Fibroblast of pulmonary artery (primary cell): ENCODE data around the gene PPOX.

Source experiments
- DNase-seq: peaks from one replicate; pipeline ENCODE4 v3.0.0-alpha.2; 2010; ENCODE audit warnings: low read depth
- H3K4me3 ChIP-seq: replicated peaks from 2 replicates; pipeline ENCODE4 v1.5.1; 2011; ENCODE audit warnings: low read depth, mild to moderate bottlenecking, control low read depth, low read length, moderate library complexity
- CTCF ChIP-seq: IDR thresholded peaks from 2 replicates; pipeline ENCODE4 v1.5.1; 2011; ENCODE audit warnings: mild to moderate bottlenecking, control low read depth, low read length, inconsistent platforms; ENCODE audit errors: missing control alignments

Gene PPOX

GRCh38 chr1:161176468-161177111 lies 10.4 kb downstream of the PPOX start:
- no peak for DNase-seq
- no peak for TF ChIP-seq CTCF
- peak overlapping the region; percentile 98 for H3K4me3 ChIP-seq

DNA sequence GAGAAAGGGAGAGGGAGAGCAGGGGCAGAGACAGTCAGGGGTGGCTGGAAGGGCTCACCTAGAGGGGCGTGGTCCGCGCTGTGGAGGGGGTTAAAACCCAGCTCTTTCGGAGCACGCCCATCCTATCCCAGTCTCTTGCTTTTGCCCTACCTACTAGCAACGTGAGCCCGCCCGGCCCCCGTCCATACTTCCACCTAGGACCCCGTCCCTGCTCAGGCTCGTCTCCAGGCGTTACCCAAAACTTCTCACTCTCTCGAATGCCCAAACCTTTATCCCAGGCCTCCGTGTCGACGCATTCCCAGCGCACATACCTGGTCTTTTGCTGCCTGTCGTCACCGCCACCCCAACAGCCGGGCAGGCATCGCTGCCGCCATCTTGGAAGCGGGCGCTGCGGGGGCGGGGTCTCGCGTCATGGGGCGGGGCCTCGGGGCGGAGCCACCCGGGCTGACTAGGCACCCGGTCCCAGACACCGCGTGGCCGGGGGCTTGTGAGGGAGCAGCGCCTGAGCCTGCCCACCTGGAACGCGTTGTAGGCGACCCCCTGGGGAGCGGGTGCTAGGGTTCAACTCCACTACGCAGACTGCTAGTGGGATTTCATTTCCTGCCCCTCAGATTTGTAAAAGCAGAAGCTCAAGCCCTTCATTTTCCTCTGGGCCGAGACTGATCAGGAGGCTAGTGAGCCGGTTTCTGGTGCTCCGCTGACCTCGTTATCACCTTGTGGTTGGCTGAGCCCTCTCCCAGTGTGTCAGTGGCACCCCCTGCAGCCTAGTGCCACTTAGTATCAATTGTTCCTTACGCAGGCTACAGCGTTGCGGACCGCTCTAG lies 11.1 kb downstream of the PPOX start, which contains the start of gene B4GALT3:
Gene B4GALT3, minus strand, starts transcription at position 396 of the 824 bp plus-strand sequence. CDS start 1,447 bp downstream, outside the sequence.
- peak within 1 kb of the TSS; percentile 98 for H3K4me3 ChIP-seq
- DNase-seq = peak; percentile 74
- TF ChIP-seq CTCF = no peak

DNA sequence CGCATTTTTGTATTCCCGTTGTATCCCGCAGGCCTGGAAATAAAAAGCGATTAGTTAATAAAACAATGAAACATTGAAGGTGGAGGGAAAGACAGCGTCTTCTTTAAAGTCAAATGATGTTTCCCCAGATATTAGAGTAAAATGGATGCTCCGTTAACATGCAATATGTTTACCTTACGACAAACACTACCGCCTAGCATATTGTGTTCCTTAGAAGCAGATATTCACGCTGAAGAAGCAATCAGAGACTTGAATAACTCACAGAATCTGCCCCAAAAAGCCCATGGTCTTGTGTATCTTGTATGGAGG lies 11.7 kb downstream of the PPOX start:
- peak overlapping the region; percentile 98 for H3K4me3 ChIP-seq
- no peak for TF ChIP-seq CTCF
- no peak for DNase-seq

DNA sequence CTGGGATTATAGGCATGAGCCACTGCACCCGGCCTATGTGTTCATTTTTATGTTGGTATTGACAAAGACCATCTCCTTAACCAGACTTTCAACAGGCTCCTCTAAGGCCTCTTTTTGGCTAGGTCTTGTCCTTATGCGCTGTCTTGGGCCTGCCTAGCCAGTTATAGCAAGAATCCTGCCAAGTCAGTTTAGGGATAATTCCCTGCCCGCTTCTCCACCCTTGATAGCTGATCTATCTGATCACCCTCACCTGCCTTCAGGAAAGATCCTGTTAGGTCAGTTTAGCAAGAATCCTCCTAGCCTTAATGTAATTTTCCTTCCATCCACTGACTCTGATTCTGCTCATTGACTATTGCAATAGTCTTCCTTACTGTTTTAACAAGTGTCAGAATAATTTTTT lies 13.5 kb downstream of the PPOX start:
- no peak overlapping the region for H3K4me3 ChIP-seq
- DNase-seq = no peak
- TF ChIP-seq CTCF = no peak

DNA sequence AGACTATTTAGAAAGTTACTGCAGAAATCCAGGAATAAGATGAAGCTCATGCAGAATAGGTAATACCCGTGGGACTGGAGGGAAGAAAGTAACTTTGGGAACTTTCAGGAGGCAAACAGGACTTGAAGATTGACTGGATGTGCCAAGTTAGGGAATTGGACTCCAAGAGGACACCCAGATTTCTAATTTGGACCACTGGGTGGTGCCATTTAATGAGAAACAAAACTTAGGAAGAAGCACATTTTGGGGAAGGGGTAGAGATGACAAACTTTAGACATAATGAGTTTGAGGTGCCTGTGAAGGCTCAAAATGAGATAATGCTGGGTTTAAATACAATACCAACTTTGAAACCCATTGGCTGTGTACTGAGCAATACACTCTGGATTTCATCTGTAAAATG lies 14.4 kb downstream of the PPOX start:
- peak; percentile 50 for DNase-seq
- H3K4me3 ChIP-seq = no peak overlapping the region
- peak; percentile 47 for TF ChIP-seq CTCF

- TF ChIP-seq CTCF = no peak
- DNase-seq = no peak
- H3K4me3 ChIP-seq = no peak overlapping the region
Observed at GRCh38 chr1:161182214-161182613, 16.0 kb downstream of the PPOX start.
